Adipose tissue (tissue), 3 donors: ENCODE results near the gene FTH1. TPM values are rescaled to one million over a fixed set of nuclear protein-coding genes. Genes with fewer than 3 reads are reported as not detected.
"Not testable (repeated sequence)": the region's sequence is repeated elsewhere in the genome, so short reads cannot be mapped to it uniquely, and the experiment has no call there.

Source experiments
- H3K27ac ChIP-seq: one replicate; pipeline ENCODE4 v1.5.1; 2013; ENCODE audit warnings: low read depth, low read length
- WGBS, 3 donors: extraction: QIAGEN DNeasy Blood & Tissue Kit; methylation state at CpG; one replicate each; pipeline ENCODE4 v1.1.7; 2013; 5-methylcytosine and 5-hydroxymethylcytosine counted together
- polyA plus RNA-seq, 3 donors: library from polyadenylated mRNA; stranded (reverse); fragments of 200-250 nt; gene quantifications; one replicate each; pipeline ENCODE4 v1.2.3, GENCODE V29; 2013
- donor health status: healthy with polysubstance abuse.
- donor health status: Bipolar disorder and iron deficiency.
- donor health status: healthy.

The FTH1 gene
- polyA plus RNA-seq, 3 donors: 2,935 to 16,025 (median 7,473) TPM

- WGBS, 3 donors: 9 to 13% (median 12%) methylated on average over 51 to 53 of the region's 53 CpGs
- peak overlapping the region; percentile 71 for H3K27ac ChIP-seq
Observed at GRCh38 chr11:61967924-61968757, 707 bp upstream of the FTH1 start.

- peak overlapping the region; percentile 35 for H3K27ac ChIP-seq
- 0 to 1% (median 0%) methylated on average over 13 of the region's 13 CpGs for WGBS, 3 donors
Observed at GRCh38 chr11:61966734-61967115, 709 bp downstream of the FTH1 start.

GRCh38 chr11:61964666-61965271 is 2.7 kb downstream of the FTH1 start:
- 37 to 58% (median 43%) methylated on average over 9 of the region's 9 CpGs for WGBS, 3 donors
- H3K27ac ChIP-seq: not testable (repeated sequence)

- no peak overlapping the region for H3K27ac ChIP-seq
- WGBS, 3 donors: 62 to 79% (median 71%) methylated on average over 4 of the region's 4 CpGs
Observed at GRCh38 chr11:61964058-61964665, 3.3 kb downstream of the FTH1 start.

GRCh38 chr11:61963282-61964057 is 4.0 kb downstream of the FTH1 start:
- H3K27ac ChIP-seq: no peak overlapping the region
- WGBS, 3 donors: 24 to 51% (median 28%) methylated on average over 10 of the region's 10 CpGs

GRCh38 chr11:61963016-61963281 is 4.5 kb downstream of the FTH1 start:
- no peak overlapping the region for H3K27ac ChIP-seq
- 88 to 92% (median 89%) methylated on average over 3 of the region's 3 CpGs for WGBS, 3 donors

- WGBS, 3 donors: 84 to 91% (median 84%) methylated on average over 12 of the region's 12 CpGs
Observed at GRCh38 chr11:61962213-61963015, 5.0 kb downstream of the FTH1 start.

GRCh38 chr11:61961570-61962212 is 5.7 kb downstream of the FTH1 start:
- H3K27ac ChIP-seq: peak overlapping the region; percentile 19

More at GRCh38 chr11:61962213-61963015, 5.0 kb downstream of the FTH1 start:
- H3K27ac ChIP-seq: peak overlapping the region; percentile 19

GRCh38 chr11:61960532-61960931 is 6.9 kb downstream of the FTH1 start:
- H3K27ac ChIP-seq: no peak overlapping the region

More at GRCh38 chr11:61961570-61962212, 5.7 kb downstream of the FTH1 start:
- 70 to 88% (median 80%) methylated on average over 8 of the region's 8 CpGs for WGBS, 3 donors

GRCh38 chr11:61959678-61960077 is 7.8 kb downstream of the FTH1 start:
- 91 to 94% (median 94%) methylated on average over 6 of the region's 6 CpGs for WGBS, 3 donors
- H3K27ac ChIP-seq: no peak overlapping the region

More at GRCh38 chr11:61960532-61960931, 6.9 kb downstream of the FTH1 start:
- WGBS, 3 donors: 69 to 84% (median 83%) methylated on average over 3 of the region's 3 CpGs

GRCh38 chr11:61959114-61959513 is 8.3 kb downstream of the FTH1 start:
- 33 to 62% (median 42%) methylated on average over 2 of the region's 2 CpGs for WGBS, 3 donors
- no peak overlapping the region for H3K27ac ChIP-seq

- H3K27ac ChIP-seq: no peak overlapping the region
- WGBS, 3 donors: 60 to 86% (median 68%) methylated on average over 3 of the region's 3 CpGs
Observed at GRCh38 chr11:61958590-61958989, 8.8 kb downstream of the FTH1 start.

GRCh38 chr11:61957021-61957770 is 10.2 kb downstream of the FTH1 start:
- no peak overlapping the region for H3K27ac ChIP-seq
- 88 to 92% (median 91%) methylated on average over 7 of the region's 7 CpGs for WGBS, 3 donors

- H3K27ac ChIP-seq: peak overlapping the region; percentile 85
- WGBS, 3 donors: 93 to 96% (median 94%) methylated on average over 20 of the region's 20 CpGs
Observed at GRCh38 chr11:61956191-61957020, 11.0 kb downstream of the FTH1 start.

- H3K27ac ChIP-seq: peak overlapping the region; percentile 85
- 8 to 10% (median 8%) methylated on average over 49 to 56 of the region's 56 CpGs for WGBS, 3 donors
Observed at GRCh38 chr11:61955422-61956135, 11.9 kb downstream of the FTH1 start.
